Activated naive CD8-positive, alpha-beta T cell treated with anti-CD3 and anti-CD28 coated beads, Interleukin-2, amount 50 U/mL, for 16 hours (primary cell): Measurements from ENCODE around the gene VAMP5.

Source experiments
- DNase-seq: peaks from one replicate; pipeline ENCODE4 v3.0.0-alpha.2; 2020; ENCODE audit warnings: low read depth, low spot score

The VAMP5 gene

GRCh38 chr2:85631316-85631715 lies 47.1 kb downstream of the VAMP5 start:
- no peak for DNase-seq

GRCh38 chr2:85635011-85635410 lies 50.8 kb downstream of the VAMP5 start:
- DNase-seq, result no peak

GRCh38 chr2:85635636-85636035 lies 51.4 kb downstream of the VAMP5 start:
- DNase-seq, result no peak

GRCh38 chr2:85642725-85643124 lies 58.5 kb downstream of the VAMP5 start:
- DNase-seq, result no peak
